Fibroblast of upper back skin (primary cell): ENCODE measurements around the gene TAF1A.

ENCODE experiments used
- DNase-seq: peaks from one replicate; pipeline ENCODE4 v3.0.0-alpha.2; 2013

Gene TAF1A

GRCh38 chr1:222594789-222595188 lies 5.1 kb upstream of the TAF1A start:
- DNase-seq, result no peak

GRCh38 chr1:222592171-222592570 lies 2.4 kb upstream of the TAF1A start:
- DNase-seq, result peak; percentile 4

GRCh38 chr1:222588135-222588534 lies 1.6 kb downstream of the TAF1A start:
- no peak for DNase-seq

GRCh38 chr1:222586842-222587241 lies 2.9 kb downstream of the TAF1A start:
- DNase-seq, result no peak

GRCh38 chr1:222583079-222583478 lies 6.7 kb downstream of the TAF1A start:
- no peak for DNase-seq

- peak; percentile 17 for DNase-seq
Observed at GRCh38 chr1:222582099-222582774, 7.5 kb downstream of the TAF1A start.

- no peak for DNase-seq
Observed at GRCh38 chr1:222579316-222579715, 10.4 kb downstream of the TAF1A start.

GRCh38 chr1:222570837-222571236 lies 18.9 kb downstream of the TAF1A start:
- no peak for DNase-seq

- no peak for DNase-seq
Observed at GRCh38 chr1:222561656-222562055, 28.1 kb downstream of the TAF1A start.

GRCh38 chr1:222557574-222557973 lies 32.2 kb downstream of the TAF1A start:
- no peak for DNase-seq

GRCh38 chr1:222557148-222557547 lies 32.6 kb downstream of the TAF1A start:
- peak; percentile 22 for DNase-seq

- no peak for DNase-seq
Observed at GRCh38 chr1:222555992-222556615, 33.6 kb downstream of the TAF1A start.

GRCh38 chr1:222554177-222554576 lies 35.6 kb downstream of the TAF1A start:
- DNase-seq, result no peak

- DNase-seq, result no peak
Observed at GRCh38 chr1:222552882-222553281, 36.9 kb downstream of the TAF1A start.

- DNase-seq, result peak; percentile 25
Observed at GRCh38 chr1:222547944-222548671, 41.6 kb downstream of the TAF1A start, which contains the start of gene HHIPL2. TSS of gene HHIPL2 (minus strand) at chr1:222548104. CDS start at chr1:222548044, 60 bp downstream.

GRCh38 chr1:222547260-222547614 lies 42.5 kb downstream of the TAF1A start:
- DNase-seq, result no peak

GRCh38 chr1:222546548-222547259 lies 43.0 kb downstream of the TAF1A start:
- DNase-seq, result peak; percentile 83

- DNase-seq, result no peak
Observed at GRCh38 chr1:222546091-222546490, 43.6 kb downstream of the TAF1A start.

GRCh38 chr1:222543817-222544216 lies 45.9 kb downstream of the TAF1A start:
- no peak for DNase-seq

- DNase-seq, result no peak
Observed at GRCh38 chr1:222540598-222540995, 49.1 kb downstream of the TAF1A start.

- no peak for DNase-seq
Observed at GRCh38 chr1:222539951-222540597, 49.7 kb downstream of the TAF1A start.

- DNase-seq, result no peak
Observed at GRCh38 chr1:222535455-222535854, 54.3 kb downstream of the TAF1A start.

GRCh38 chr1:222530852-222531251 lies 58.9 kb downstream of the TAF1A start:
- DNase-seq, result no peak
